Measurements from ENCODE around the gene DIAPH1. TPM values are rescaled to one million over a fixed set of nuclear protein-coding genes. Genes with fewer than 3 reads are reported as not detected.

DIAPH1 gene
- total RNA-seq, 1 experiment from 2014 or later = 142 TPM

DNA sequence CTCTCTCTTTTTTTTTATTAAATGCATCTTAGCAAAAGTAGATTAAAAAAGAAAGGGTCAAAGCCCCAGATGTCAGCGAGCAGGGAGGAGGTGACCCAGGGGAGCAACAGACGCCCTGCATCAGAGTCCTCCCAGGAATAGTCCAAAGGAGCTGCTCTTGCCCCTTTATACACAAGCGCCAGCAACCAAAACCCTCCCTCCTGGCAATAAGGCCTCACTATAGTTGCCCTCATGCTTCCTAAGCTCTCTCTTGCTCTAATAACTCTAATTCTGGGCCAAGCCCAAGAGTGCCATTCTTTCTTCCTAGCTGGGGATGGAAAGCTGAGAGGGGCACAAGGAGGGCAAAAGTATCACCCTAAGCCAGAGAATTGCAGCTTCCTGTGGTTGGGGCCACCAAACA lies 103.7 kb downstream of the DIAPH1 start:
- Histone ChIP-seq H2AFZ (ENCODE audit: low read depth, low read length, poor library complexity, severe bottlenecking) (no peak overlapping the region), H3K79me2 (ENCODE audit: insufficient read depth, low read length) (peaks cover 6% of the 10 kb centered on the region; the same call in 1 of the 2 replicates), H3K27me3 (ENCODE audit: insufficient read depth, low read length) (no peaks in the 10 kb centered on the region), H3K27ac (ENCODE audit: low read depth, low read length) (no peak overlapping the region), H3K9ac (ENCODE audit: low read length) (no peak overlapping the region), H3K9me2 (ENCODE audit: insufficient read depth) (no peaks in the 10 kb centered on the region), H3K36me3 (ENCODE audit: control insufficient read depth in 1 of 2, insufficient read depth in 2 of 2, low read length in 2 of 2) (peaks cover 6 to 26% of the 10 kb centered on the region in 2 experiments; a peak in 2 of 4 replicates), H4K20me1 (ENCODE audit: insufficient read depth) (no peaks in the 10 kb centered on the region), H3K4me2 (ENCODE audit: low read length) (no peak overlapping the region), H3K4me1 (ENCODE audit: control insufficient read depth in 1 of 2, insufficient read depth in 2 of 2, low read length in 2 of 2) (peaks cover 10 to 28% of the 10 kb centered on the region in 2 experiments), H3K9me3 (ENCODE audit: control insufficient read depth in 1 of 2, insufficient read depth in 1 of 2, low read depth in 1 of 2, low read length in 2 of 2) (no peaks in the 10 kb centered on the region), H3K4me3 (replicated peaks in 1 of 2; ENCODE audit: low read depth in 1 of 2, low read length in 2 of 2) (no peak overlapping the region)
- POLR2A ChIA-PET = no interaction called here
- CTCF ChIA-PET = interaction anchor here (1.0 to 2.1 kb wide), 3 partner anchors 102 to 194 kb away, joined by 3 to 11 read pairs (median 3); partner anchors contain the start of gene PCDHGA10
- BruUV-seq (replicated peaks) = TSS peak; percentile 44
- RAD21 ChIA-PET (ENCODE audit: low non-redundant PET in 1 of 2, low total read pairs in 2 of 2, uncharacterized antibody in 2 of 2, unreplicated experiment in 2 of 2) = no interaction called here
- no peak for DNase-seq (ENCODE audit: low read depth, low spot score)
- no peak for TF ChIP-seq FOSL1 (IDR thresholded peaks at IDR 0.05; ENCODE audit: low read depth)
- TF ChIP-seq, protein P1, sequence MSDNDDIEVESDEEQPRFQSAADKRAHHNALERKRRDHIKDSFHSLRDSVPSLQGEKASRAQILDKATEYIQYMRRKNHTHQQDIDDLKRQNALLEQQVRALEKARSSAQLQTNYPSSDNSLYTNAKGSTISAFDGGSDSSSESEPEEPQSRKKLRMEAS (IDR thresholded peaks at IDR 0.05) = no peak
- intact Hi-C loops (cut with micrococcal nuclease) = loop anchor here (5.0 kb wide), 1 partner anchor 788 kb away; no protein-coding TSS in a partner anchor
- ATAC-seq = no peak

DNA sequence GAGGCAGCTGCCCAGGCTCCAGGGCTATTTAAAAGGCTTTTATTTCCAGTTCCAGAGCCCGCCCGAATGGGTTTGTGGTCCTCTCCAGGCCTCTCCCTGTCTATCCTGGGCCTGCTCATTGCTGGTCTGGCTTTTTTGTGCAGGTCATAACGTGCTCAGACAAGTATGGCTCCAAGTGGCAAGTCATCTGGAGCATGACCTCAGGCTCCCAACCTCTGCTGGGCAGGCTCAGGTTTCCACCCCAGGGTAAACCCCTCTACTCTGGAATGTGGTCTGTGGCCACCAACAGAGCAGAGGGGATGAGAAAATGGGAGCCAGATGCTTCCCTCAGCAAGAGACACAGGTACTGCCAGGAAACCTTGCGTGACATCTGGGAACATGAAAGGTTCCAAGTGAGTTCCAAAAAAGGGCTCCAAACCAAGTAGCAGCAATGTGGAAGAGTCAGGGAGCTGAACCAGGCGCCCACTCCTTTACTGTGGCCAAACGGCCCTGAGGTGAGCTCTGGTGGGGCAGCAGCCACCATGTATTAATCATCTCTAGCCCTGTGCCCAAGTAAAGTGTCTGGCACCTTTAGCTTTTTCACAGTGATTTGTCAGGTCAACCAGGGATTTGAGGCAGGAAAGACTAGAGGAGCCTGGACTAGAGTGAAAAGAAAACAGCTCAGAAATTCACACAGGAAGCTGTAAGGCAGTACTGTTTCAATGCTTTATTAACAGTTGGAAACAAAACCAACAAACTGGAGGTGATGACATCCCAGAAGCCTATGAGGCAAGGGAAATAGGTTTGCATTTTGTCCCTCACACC lies 104.3 kb downstream of the DIAPH1 start:
- H3K9ac ChIP-seq (ENCODE audit: low read length) = no peak overlapping the region
- H3K4me1 ChIP-seq (ENCODE audit: control insufficient read depth in 1 of 2, insufficient read depth in 2 of 2, low read length in 2 of 2) = peaks cover 4 to 22% of the 10 kb centered on the region in 2 experiments
- H3K36me3 ChIP-seq (ENCODE audit: control insufficient read depth in 1 of 2, insufficient read depth in 2 of 2, low read length in 2 of 2) = peaks cover 6 to 20% of the 10 kb centered on the region in 2 experiments; a peak in 1 of 4 replicates
- CTCF ChIA-PET = interaction anchor here (0.5 to 3.2 kb wide), 4 partner anchors 9 to 302 kb away, joined by 3 to 15 read pairs (median 7); partner anchors contain the start of gene PCDHGA10
- H3K27ac ChIP-seq (ENCODE audit: low read depth, low read length) = 0 out of 2 replicates have a peak overlapping the region, but pooled peaks have one; percentile 4
- H3K79me2 ChIP-seq (ENCODE audit: insufficient read depth, low read length) = peaks cover under 1% of the 10 kb centered on the region; the same call in 1 of the 2 replicates
- intact Hi-C loops (cut with micrococcal nuclease) = loop anchor here (5.0 kb wide), 1 partner anchor 787 kb away; no protein-coding TSS in a partner anchor
- no peaks in the 10 kb centered on the region for H3K27me3 ChIP-seq (ENCODE audit: insufficient read depth, low read length)
- no peaks in the 10 kb centered on the region for H4K20me1 ChIP-seq (ENCODE audit: insufficient read depth)
- POLR2A ChIA-PET = no interaction called here
- no peak overlapping the region for H3K4me2 ChIP-seq (ENCODE audit: low read length)
- BruUV-seq (replicated peaks) = no TSS peak
- no peak overlapping the region for H2AFZ ChIP-seq (ENCODE audit: low read depth, low read length, poor library complexity, severe bottlenecking)
- no peaks in the 10 kb centered on the region for H3K9me3 ChIP-seq (ENCODE audit: control insufficient read depth in 1 of 2, insufficient read depth in 1 of 2, low read depth in 1 of 2, low read length in 2 of 2)
- no peak for ATAC-seq
- no peak for DNase-seq (ENCODE audit: low read depth, low spot score)
- TF ChIP-seq EGR1 (IDR thresholded peaks at IDR 0.05; ENCODE audit: low read depth) (no peak), ELF1 (IDR thresholded peaks at IDR 0.05; ENCODE audit: borderline replicate concordance, low read depth) (no peak), SRF (IDR thresholded peaks at IDR 0.05; ENCODE audit: low read depth) (no peak), POLR2AphosphoS5 (IDR thresholded peaks at IDR 0.05; ENCODE audit: low read depth, low read length) (no peak), FOSL1 (IDR thresholded peaks at IDR 0.05; ENCODE audit: low read depth) (no peak), ATF3 (IDR thresholded peaks at IDR 0.05) (no peak), EZH2 (IDR thresholded peaks at IDR 0.05) (no peak), SP1 (IDR thresholded peaks at IDR 0.05; ENCODE audit: low read depth) (no peak), CEBPB (IDR thresholded peaks at IDR 0.05; ENCODE audit: low read depth) (no peak), YY1 (IDR thresholded peaks at IDR 0.05; ENCODE audit: extremely low read depth, insufficient replicate concordance, low read depth, low read length) (no peak), TCF7L2 (IDR thresholded peaks at IDR 0.05; ENCODE audit: borderline replicate concordance, extremely low read depth, insufficient read depth, insufficient read length) (no peak), SIN3A (IDR thresholded peaks at IDR 0.05; ENCODE audit: low read depth) (no peak)
- TF ChIP-seq, protein P2, sequence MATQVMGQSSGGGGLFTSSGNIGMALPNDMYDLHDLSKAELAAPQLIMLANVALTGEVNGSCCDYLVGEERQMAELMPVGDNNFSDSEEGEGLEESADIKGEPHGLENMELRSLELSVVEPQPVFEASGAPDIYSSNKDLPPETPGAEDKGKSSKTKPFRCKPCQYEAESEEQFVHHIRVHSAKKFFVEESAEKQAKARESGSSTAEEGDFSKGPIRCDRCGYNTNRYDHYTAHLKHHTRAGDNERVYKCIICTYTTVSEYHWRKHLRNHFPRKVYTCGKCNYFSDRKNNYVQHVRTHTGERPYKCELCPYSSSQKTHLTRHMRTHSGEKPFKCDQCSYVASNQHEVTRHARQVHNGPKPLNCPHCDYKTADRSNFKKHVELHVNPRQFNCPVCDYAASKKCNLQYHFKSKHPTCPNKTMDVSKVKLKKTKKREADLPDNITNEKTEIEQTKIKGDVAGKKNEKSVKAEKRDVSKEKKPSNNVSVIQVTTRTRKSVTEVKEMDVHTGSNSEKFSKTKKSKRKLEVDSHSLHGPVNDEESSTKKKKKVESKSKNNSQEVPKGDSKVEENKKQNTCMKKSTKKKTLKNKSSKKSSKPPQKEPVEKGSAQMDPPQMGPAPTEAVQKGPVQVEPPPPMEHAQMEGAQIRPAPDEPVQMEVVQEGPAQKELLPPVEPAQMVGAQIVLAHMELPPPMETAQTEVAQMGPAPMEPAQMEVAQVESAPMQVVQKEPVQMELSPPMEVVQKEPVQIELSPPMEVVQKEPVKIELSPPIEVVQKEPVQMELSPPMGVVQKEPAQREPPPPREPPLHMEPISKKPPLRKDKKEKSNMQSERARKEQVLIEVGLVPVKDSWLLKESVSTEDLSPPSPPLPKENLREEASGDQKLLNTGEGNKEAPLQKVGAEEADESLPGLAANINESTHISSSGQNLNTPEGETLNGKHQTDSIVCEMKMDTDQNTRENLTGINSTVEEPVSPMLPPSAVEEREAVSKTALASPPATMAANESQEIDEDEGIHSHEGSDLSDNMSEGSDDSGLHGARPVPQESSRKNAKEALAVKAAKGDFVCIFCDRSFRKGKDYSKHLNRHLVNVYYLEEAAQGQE (IDR thresholded peaks at IDR 0.05; ENCODE audit: low read depth) = no peak
- RAD21 ChIA-PET (ENCODE audit: low non-redundant PET in 1 of 2, low total read pairs in 2 of 2, uncharacterized antibody in 2 of 2, unreplicated experiment in 2 of 2) = no interaction called here
- H3K9me2 ChIP-seq (ENCODE audit: insufficient read depth) = no peaks in the 10 kb centered on the region
- H3K4me3 ChIP-seq (replicated peaks in 1 of 2; ENCODE audit: low read depth in 1 of 2, low read length in 2 of 2) = no peak overlapping the region

All from HCT116 (cell line).